GM12878 (cell line): ENCODE measurements around the gene CAMKMT.

ENCODE experiments used
- BCL11A ChIP-seq: IDR thresholded peaks from 2 replicates; pipeline ENCODE4 v1.6.1; 2011; ENCODE audit warnings: low read depth, low read length
- CREM ChIP-seq: IDR thresholded peaks from 2 replicates; pipeline ENCODE4 v1.6.1; 2014; ENCODE audit warnings: antibody characterized with exemption, low read depth
- EP300 ChIP-seq, 2 experiments: fragments of 150-350 bp in 1 of 2; IDR thresholded peaks; 2 replicates each; pipeline ENCODE4 v1.6.1; 2011 to 2012; ENCODE audit warnings: low read depth in 2 of 2, low read length in 2 of 2, borderline replicate concordance in 1 of 2, improper control_type of control experiment in 1 of 2, inconsistent platforms in 1 of 2; ENCODE audit not compliant: control insufficient read depth in 1 of 2
- HDAC2 ChIP-seq: fragments of 200-600 bp; sonication (generic); IDR thresholded peaks from 2 replicates; pipeline ENCODE4 v1.6.1; 2017
- LARP7 ChIP-seq: fragments of 450-650 bp; IDR thresholded peaks from 2 replicates; pipeline ENCODE4 v1.6.1; 2017; ENCODE audit warnings: mild to moderate bottlenecking
- NFYB ChIP-seq: IDR thresholded peaks from 2 replicates; pipeline ENCODE4 v1.6.1; 2011; ENCODE audit warnings: low read depth, mild to moderate bottlenecking, low read length, improper control_type of control experiment, moderate library complexity; ENCODE audit not compliant: insufficient read depth
- POLR2A ChIP-seq: IDR thresholded peaks from 2 replicates; pipeline ENCODE4 v1.6.1; 2011; ENCODE audit warnings: low read depth, mild to moderate bottlenecking, low read length
- RAD51 ChIP-seq: fragments of 450-650 bp; IDR thresholded peaks from 2 replicates; pipeline ENCODE4 v1.6.1; 2016; ENCODE audit warnings: moderate library complexity, mild to moderate bottlenecking, inconsistent platforms
- RB1 ChIP-seq: fragments of 450-650 bp; formaldehyde crosslinking; IDR thresholded peaks from 2 replicates; pipeline ENCODE4 v1.6.1; 2017; ENCODE audit warnings: mild to moderate bottlenecking, borderline replicate concordance
- SMARCA5 ChIP-seq: fragments of 450-650 bp; IDR thresholded peaks from 2 replicates; pipeline ENCODE4 v1.6.1; 2017; ENCODE audit warnings: mild to moderate bottlenecking
- TF ChIP-seq, protein P1 (sequence below), 3 experiments: IDR thresholded peaks in 2 of 3; conservative IDR thresholded peaks in 1 of 3; 2 replicates each; pipeline ENCODE4 v1.5.1; 2011; ENCODE audit warnings: low read depth in 3 of 3, low read length in 3 of 3, mild to moderate bottlenecking in 3 of 3, control low read depth in 2 of 3, moderate library complexity in 2 of 3, inconsistent platforms in 1 of 3, mixed read lengths in 1 of 3; ENCODE audit not compliant: control insufficient read depth in 2 of 3, insufficient read depth in 1 of 3; ENCODE audit errors: extremely low read depth in 1 of 3
- TF ChIP-seq, protein P2 (sequence below): IDR thresholded peaks from 2 replicates; pipeline ENCODE4 v1.6.1; 2012; ENCODE audit warnings: low read depth, low read length, improper control_type of control experiment
- TF ChIP-seq, protein P3 (sequence below): IDR thresholded peaks from 2 replicates; pipeline ENCODE4 v1.6.1; 2011; ENCODE audit warnings: borderline replicate concordance, low read depth, mild to moderate bottlenecking, moderate library complexity, low read length; ENCODE audit not compliant: insufficient read depth, poor library complexity, severe bottlenecking
- TF ChIP-seq, protein P4 (sequence below): fragments of 450-650 bp; IDR thresholded peaks from 2 replicates; pipeline ENCODE4 v1.6.1; 2017; ENCODE audit warnings: mild to moderate bottlenecking

DNA sequence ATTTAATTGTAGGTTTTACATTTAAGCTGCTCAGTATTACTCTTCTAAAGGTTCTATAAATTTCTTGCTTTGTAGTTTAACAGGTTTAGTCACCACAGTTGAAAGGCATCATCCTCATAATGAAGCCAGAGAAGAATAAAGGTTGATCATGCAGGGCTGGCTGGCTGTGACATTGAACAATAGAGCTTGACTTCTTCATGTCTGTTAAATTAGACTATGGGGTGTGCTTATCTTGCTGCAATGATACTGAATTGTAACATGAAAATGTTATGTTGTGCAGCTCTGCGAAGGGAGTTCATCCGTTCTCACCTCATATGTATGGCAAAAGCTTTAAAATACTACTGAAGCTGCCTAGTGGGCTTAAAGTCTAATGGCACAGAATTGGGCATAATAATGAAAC is 81.8 kb downstream of the CAMKMT start:
- TF ChIP-seq HDAC2 (no peak), POLR2A (no peak), CREM (no peak), NFYB (no peak), BCL11A (no peak), RB1 (no peak), LARP7 (no peak), SMARCA5 (no peak), EP300 (IDR thresholded peaks at IDR 0.05; ENCODE audit: borderline replicate concordance in 1 of 2, control insufficient read depth in 1 of 2, low read depth in 2 of 2, low read length in 2 of 2) (no peak), RAD51 (no peak)
- TF ChIP-seq, protein P1, sequence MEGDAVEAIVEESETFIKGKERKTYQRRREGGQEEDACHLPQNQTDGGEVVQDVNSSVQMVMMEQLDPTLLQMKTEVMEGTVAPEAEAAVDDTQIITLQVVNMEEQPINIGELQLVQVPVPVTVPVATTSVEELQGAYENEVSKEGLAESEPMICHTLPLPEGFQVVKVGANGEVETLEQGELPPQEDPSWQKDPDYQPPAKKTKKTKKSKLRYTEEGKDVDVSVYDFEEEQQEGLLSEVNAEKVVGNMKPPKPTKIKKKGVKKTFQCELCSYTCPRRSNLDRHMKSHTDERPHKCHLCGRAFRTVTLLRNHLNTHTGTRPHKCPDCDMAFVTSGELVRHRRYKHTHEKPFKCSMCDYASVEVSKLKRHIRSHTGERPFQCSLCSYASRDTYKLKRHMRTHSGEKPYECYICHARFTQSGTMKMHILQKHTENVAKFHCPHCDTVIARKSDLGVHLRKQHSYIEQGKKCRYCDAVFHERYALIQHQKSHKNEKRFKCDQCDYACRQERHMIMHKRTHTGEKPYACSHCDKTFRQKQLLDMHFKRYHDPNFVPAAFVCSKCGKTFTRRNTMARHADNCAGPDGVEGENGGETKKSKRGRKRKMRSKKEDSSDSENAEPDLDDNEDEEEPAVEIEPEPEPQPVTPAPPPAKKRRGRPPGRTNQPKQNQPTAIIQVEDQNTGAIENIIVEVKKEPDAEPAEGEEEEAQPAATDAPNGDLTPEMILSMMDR (IDR thresholded peaks at IDR 0.05 in 2 of 3, conservative IDR thresholded peaks at IDR 0.05 in 1 of 3; ENCODE audit: control insufficient read depth in 2 of 3, extremely low read depth in 1 of 3, insufficient read depth in 1 of 3, low read depth in 3 of 3, low read length in 3 of 3) = no peak
- TF ChIP-seq, protein P2, sequence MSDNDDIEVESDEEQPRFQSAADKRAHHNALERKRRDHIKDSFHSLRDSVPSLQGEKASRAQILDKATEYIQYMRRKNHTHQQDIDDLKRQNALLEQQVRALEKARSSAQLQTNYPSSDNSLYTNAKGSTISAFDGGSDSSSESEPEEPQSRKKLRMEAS = no peak
- TF ChIP-seq, protein P3, sequence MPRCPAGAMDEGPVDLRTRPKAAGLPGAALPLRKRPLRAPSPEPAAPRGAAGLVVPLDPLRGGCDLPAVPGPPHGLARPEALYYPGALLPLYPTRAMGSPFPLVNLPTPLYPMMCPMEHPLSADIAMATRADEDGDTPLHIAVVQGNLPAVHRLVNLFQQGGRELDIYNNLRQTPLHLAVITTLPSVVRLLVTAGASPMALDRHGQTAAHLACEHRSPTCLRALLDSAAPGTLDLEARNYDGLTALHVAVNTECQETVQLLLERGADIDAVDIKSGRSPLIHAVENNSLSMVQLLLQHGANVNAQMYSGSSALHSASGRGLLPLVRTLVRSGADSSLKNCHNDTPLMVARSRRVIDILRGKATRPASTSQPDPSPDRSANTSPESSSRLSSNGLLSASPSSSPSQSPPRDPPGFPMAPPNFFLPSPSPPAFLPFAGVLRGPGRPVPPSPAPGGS = no peak
- TF ChIP-seq, protein P4, sequence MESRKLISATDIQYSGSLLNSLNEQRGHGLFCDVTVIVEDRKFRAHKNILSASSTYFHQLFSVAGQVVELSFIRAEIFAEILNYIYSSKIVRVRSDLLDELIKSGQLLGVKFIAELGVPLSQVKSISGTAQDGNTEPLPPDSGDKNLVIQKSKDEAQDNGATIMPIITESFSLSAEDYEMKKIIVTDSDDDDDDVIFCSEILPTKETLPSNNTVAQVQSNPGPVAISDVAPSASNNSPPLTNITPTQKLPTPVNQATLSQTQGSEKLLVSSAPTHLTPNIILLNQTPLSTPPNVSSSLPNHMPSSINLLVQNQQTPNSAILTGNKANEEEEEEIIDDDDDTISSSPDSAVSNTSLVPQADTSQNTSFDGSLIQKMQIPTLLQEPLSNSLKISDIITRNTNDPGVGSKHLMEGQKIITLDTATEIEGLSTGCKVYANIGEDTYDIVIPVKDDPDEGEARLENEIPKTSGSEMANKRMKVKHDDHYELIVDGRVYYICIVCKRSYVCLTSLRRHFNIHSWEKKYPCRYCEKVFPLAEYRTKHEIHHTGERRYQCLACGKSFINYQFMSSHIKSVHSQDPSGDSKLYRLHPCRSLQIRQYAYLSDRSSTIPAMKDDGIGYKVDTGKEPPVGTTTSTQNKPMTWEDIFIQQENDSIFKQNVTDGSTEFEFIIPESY = no peak
